HepG2 (cell line): ENCODE results near the gene SEMA4B. TPM values are rescaled to one million over a fixed set of nuclear protein-coding genes. Genes with fewer than 3 reads are reported as not detected.
A peak's percentile ranks its signal among the peaks of the same experiment; 100 is the strongest.

Experiments
- GLI4 ChIP-seq: sonication (generic); formaldehyde crosslinking; IDR thresholded peaks from 2 replicates; pipeline ENCODE4 v1.5.1; 2020; ENCODE audit warnings: missing genetic modification reagents, mild to moderate bottlenecking, moderate library complexity, borderline replicate concordance
- KIAA2018 ChIP-seq: sonication (generic); formaldehyde crosslinking; IDR thresholded peaks from 2 replicates; pipeline ENCODE4 v1.5.0; 2020; ENCODE audit warnings: mild to moderate bottlenecking, missing genetic modification reagents, borderline replicate concordance
- KLF15 ChIP-seq: sonication (generic); formaldehyde crosslinking; IDR thresholded peaks from 2 replicates; pipeline ENCODE4 v1.8.1; 2023; ENCODE audit warnings: borderline replicate concordance, mild to moderate bottlenecking, inconsistent platforms, missing genetic modification reagents, mixed read lengths
- PHF20 ChIP-seq: sonication (generic); formaldehyde crosslinking; IDR thresholded peaks from 2 replicates; pipeline ENCODE4 v1.5.0; 2020; ENCODE audit warnings: mild to moderate bottlenecking, missing genetic modification reagents
- ZNF605 ChIP-seq: sonication (generic); formaldehyde crosslinking; IDR thresholded peaks from 2 replicates; pipeline ENCODE4 v1.8.0; 2022; ENCODE audit warnings: mild to moderate bottlenecking, missing genetic modification reagents
- ZNF784 ChIP-seq: sonication (generic); formaldehyde crosslinking; IDR thresholded peaks from 2 replicates; pipeline ENCODE4 v1.5.1; 2020; ENCODE audit warnings: missing genetic modification reagents, mild to moderate bottlenecking, borderline replicate concordance
- polyA plus RNA-seq, 8 experiments: library from polyadenylated mRNA; depleted of rRNA in 3 of 8; stranded (reverse) in 7 of 8; unstranded in 1 of 8; fragments of >200 nt; fragmentation: Illumina TruSeq in 4 of 8; extraction: Trizol in 4 of 8; gene quantifications; 2 replicates each; pipeline versions ENCODE4 v1.2.1 to v1.2.3, GENCODE V29; 2011 to 2016; ENCODE audit warnings: low read depth in 4 of 8, missing spikeins in 1 of 8, mixed read lengths in 1 of 8; ENCODE audit not compliant: insufficient read depth in 1 of 8
- total RNA-seq, 5 experiments: library from RNA; depleted of rRNA; stranded (reverse); fragments of >200 nt; fragmentation: Illumina TruSeq; extraction: Trizol; gene quantifications; 2 replicates each; pipeline ENCODE4 v1.2.3, GENCODE V29; 2016; ENCODE audit warnings: low read depth in 1 of 5
- TF ChIP-seq, protein P1 (sequence below): sonication (generic); formaldehyde crosslinking; IDR thresholded peaks from 2 replicates; pipeline ENCODE4 v1.4.0; 2020; ENCODE audit warnings: missing genetic modification reagents
- TF ChIP-seq, protein P2 (sequence below): sonication (generic); formaldehyde crosslinking; IDR thresholded peaks from 2 replicates; pipeline ENCODE4 v1.4.0; 2020; ENCODE audit warnings: missing genetic modification reagents

SEMA4B gene
- total and polyA plus RNA-seq, 2 of the 13 experiments (the other 11 are each of a cell fraction or from before 2014, with no cell fraction given): 2.1 to 17.0 TPM

DNA sequence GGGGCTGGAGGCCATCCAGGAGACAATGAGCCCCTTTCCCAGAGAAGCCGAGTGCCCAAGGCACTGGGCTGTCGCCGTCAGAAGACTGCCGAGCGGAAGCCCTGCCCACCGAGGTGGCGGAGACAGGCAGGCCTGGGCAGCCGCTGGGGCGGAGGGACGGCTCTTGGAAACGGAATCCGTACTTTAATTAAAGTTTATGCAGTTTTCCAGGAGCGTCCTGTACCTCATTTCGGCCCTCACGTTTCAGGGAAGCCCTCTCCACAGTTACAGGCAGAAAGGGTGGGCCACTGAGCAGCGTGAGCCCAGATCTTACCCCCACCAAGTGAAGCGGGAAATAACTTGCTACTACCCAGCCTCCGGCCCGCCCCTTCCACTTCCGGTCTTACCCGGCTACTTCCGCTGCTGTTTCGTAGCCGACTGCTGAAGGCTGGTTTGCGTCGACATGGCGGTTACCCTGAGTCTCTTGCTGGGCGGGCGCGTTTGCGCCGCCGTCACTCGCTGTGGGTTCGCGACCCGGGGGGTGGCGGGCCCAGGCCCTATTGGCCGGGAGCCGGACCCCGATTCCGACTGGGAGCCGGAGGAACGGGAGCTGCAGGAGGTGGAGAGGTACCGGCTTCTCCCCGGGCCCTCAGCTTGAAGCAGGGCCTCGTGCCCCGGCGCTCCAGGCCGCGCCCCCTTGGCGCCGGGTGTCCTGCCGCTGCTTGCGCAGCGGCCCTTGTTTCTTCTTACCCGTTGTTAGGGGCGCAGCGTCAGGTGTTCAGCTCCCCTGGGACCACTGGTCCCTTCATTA is 64.3 kb downstream of the SEMA4B start, which contains the start of gene NGRN (continued):
- TF ChIP-seq ZNF784 (CRISPR knock-in tag) (peak; percentile 90), ZNF605 (CRISPR knock-in tag) (peak; percentile 84), KLF15 (CRISPR knock-in tag) (0 out of 2 replicates have a peak, but pooled peaks have one; percentile 8), KIAA2018 (peak; percentile 65; the same call in 1 of the 2 replicates), GLI4 (CRISPR knock-in tag) (peak; percentile 94; the same call in 1 of the 2 replicates), PHF20 (CRISPR knock-in tag) (peak; percentile 87)
- TF ChIP-seq, protein P1, sequence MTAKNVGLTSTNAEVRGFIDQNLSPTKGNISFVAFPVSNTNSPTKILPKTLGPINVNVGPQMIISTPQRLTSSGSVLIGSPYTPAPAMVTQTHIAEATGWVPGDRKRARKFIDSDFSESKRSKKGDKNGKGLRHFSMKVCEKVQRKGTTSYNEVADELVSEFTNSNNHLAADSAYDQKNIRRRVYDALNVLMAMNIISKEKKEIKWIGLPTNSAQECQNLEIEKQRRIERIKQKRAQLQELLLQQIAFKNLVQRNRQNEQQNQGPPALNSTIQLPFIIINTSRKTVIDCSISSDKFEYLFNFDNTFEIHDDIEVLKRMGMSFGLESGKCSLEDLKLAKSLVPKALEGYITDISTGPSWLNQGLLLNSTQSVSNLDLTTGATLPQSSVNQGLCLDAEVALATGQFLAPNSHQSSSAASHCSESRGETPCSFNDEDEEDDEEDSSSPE (CRISPR knock-in tag): peak; percentile 90
- TF ChIP-seq, protein P2, sequence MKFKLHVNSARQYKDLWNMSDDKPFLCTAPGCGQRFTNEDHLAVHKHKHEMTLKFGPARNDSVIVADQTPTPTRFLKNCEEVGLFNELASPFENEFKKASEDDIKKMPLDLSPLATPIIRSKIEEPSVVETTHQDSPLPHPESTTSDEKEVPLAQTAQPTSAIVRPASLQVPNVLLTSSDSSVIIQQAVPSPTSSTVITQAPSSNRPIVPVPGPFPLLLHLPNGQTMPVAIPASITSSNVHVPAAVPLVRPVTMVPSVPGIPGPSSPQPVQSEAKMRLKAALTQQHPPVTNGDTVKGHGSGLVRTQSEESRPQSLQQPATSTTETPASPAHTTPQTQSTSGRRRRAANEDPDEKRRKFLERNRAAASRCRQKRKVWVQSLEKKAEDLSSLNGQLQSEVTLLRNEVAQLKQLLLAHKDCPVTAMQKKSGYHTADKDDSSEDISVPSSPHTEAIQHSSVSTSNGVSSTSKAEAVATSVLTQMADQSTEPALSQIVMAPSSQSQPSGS (CRISPR knock-in tag): peak; percentile 65
